IPS-15b (cell line): Measurements from ENCODE around the gene PPM1J.

ENCODE experiments used
- H3K27me3 ChIP-seq: one replicate; pipeline ENCODE4 v1.6.1; 2013; ENCODE audit warnings: low read length; ENCODE audit not compliant: control insufficient read depth, insufficient read depth
- H3K36me3 ChIP-seq: one replicate; pipeline ENCODE4 v1.6.1; 2013; ENCODE audit warnings: low read length; ENCODE audit not compliant: control insufficient read depth, insufficient read depth
- H3K4me1 ChIP-seq: one replicate; pipeline ENCODE4 v1.6.1; 2013; ENCODE audit warnings: mild to moderate bottlenecking, low read length; ENCODE audit not compliant: control insufficient read depth, insufficient read depth
- H3K4me3 ChIP-seq: one replicate; pipeline ENCODE4 v1.5.1; 2013; ENCODE audit warnings: low read depth, low read length
- H3K9ac ChIP-seq: one replicate; pipeline ENCODE4 v1.6.1; 2013; ENCODE audit warnings: low read depth, mild to moderate bottlenecking, low read length
- H3K9me3 ChIP-seq: one replicate; pipeline ENCODE4 v1.6.1; 2013; ENCODE audit warnings: mild to moderate bottlenecking, low read length; ENCODE audit not compliant: control insufficient read depth, insufficient read depth

Gene PPM1J

GRCh38 chr1:112689842-112690237 is 25.3 kb downstream of the PPM1J start:
- peaks cover 2% of the 10 kb centered on the region for H3K27me3 ChIP-seq
- no peak overlapping the region for H3K9ac ChIP-seq
- H3K4me1 ChIP-seq: no peaks in the 10 kb centered on the region
- peaks cover 11% of the 10 kb centered on the region for H3K36me3 ChIP-seq
- no peaks in the 10 kb centered on the region for H3K9me3 ChIP-seq
- no peak overlapping the region for H3K4me3 ChIP-seq

GRCh38 chr1:112689196-112689841 is 25.8 kb downstream of the PPM1J start:
- H3K9me3 ChIP-seq: no peaks in the 10 kb centered on the region
- H3K4me1 ChIP-seq: no peaks in the 10 kb centered on the region
- no peak overlapping the region for H3K4me3 ChIP-seq
- peaks cover 2% of the 10 kb centered on the region for H3K27me3 ChIP-seq
- H3K9ac ChIP-seq: no peak overlapping the region
- H3K36me3 ChIP-seq: peaks cover 7% of the 10 kb centered on the region

GRCh38 chr1:112688781-112689193 is 26.3 kb downstream of the PPM1J start:
- H3K36me3 ChIP-seq: peaks cover 5% of the 10 kb centered on the region
- H3K4me1 ChIP-seq: no peaks in the 10 kb centered on the region
- H3K9ac ChIP-seq: no peak overlapping the region
- H3K4me3 ChIP-seq: no peak overlapping the region
- no peaks in the 10 kb centered on the region for H3K9me3 ChIP-seq
- peaks cover 2% of the 10 kb centered on the region for H3K27me3 ChIP-seq

- Histone ChIP-seq H3K9ac (no peak overlapping the region), H3K27me3 (peaks cover 2% of the 10 kb centered on the region), H3K4me3 (no peak overlapping the region), H3K9me3 (no peaks in the 10 kb centered on the region), H3K36me3 (peaks cover 5% of the 10 kb centered on the region), H3K4me1 (no peaks in the 10 kb centered on the region)
Measured at GRCh38 chr1:112687785-112688496, 27.2 kb downstream of the PPM1J start.

- H3K36me3 ChIP-seq: no peaks in the 10 kb centered on the region
- no peaks in the 10 kb centered on the region for H3K4me1 ChIP-seq
- H3K27me3 ChIP-seq: peaks cover 2% of the 10 kb centered on the region
- H3K4me3 ChIP-seq: no peak overlapping the region
- no peak overlapping the region for H3K9ac ChIP-seq
- no peaks in the 10 kb centered on the region for H3K9me3 ChIP-seq
Measured at GRCh38 chr1:112687361-112687760, 27.8 kb downstream of the PPM1J start.

- H3K4me1 ChIP-seq: no peaks in the 10 kb centered on the region
- H3K36me3 ChIP-seq: no peaks in the 10 kb centered on the region
- no peaks in the 10 kb centered on the region for H3K9me3 ChIP-seq
- no peak overlapping the region for H3K4me3 ChIP-seq
- H3K27me3 ChIP-seq: peaks cover 2% of the 10 kb centered on the region
- H3K9ac ChIP-seq: no peak overlapping the region
Measured at GRCh38 chr1:112686835-112687234, 28.3 kb downstream of the PPM1J start.

- Histone ChIP-seq H3K9ac (no peak overlapping the region), H3K4me1 (no peaks in the 10 kb centered on the region), H3K36me3 (no peaks in the 10 kb centered on the region), H3K9me3 (no peaks in the 10 kb centered on the region), H3K27me3 (peaks cover 2% of the 10 kb centered on the region), H3K4me3 (no peak overlapping the region)
Measured at GRCh38 chr1:112686417-112686816, 28.7 kb downstream of the PPM1J start.

- no peak overlapping the region for H3K4me3 ChIP-seq
- H3K36me3 ChIP-seq: no peaks in the 10 kb centered on the region
- peaks cover 2% of the 10 kb centered on the region for H3K27me3 ChIP-seq
- no peaks in the 10 kb centered on the region for H3K4me1 ChIP-seq
- H3K9me3 ChIP-seq: no peaks in the 10 kb centered on the region
- H3K9ac ChIP-seq: no peak overlapping the region
Measured at GRCh38 chr1:112685913-112686312, 29.2 kb downstream of the PPM1J start.

GRCh38 chr1:112678605-112679004 is 36.5 kb downstream of the PPM1J start:
- Histone ChIP-seq H3K4me3 (no peak overlapping the region), H3K36me3 (no peaks in the 10 kb centered on the region), H3K27me3 (peaks cover 31% of the 10 kb centered on the region), H3K9me3 (no peaks in the 10 kb centered on the region), H3K4me1 (no peaks in the 10 kb centered on the region), H3K9ac (no peak overlapping the region)

GRCh38 chr1:112677501-112677900 is 37.6 kb downstream of the PPM1J start:
- Histone ChIP-seq H3K36me3 (no peaks in the 10 kb centered on the region), H3K4me3 (no peak overlapping the region), H3K27me3 (peaks cover 31% of the 10 kb centered on the region), H3K9ac (no peak overlapping the region), H3K9me3 (no peaks in the 10 kb centered on the region), H3K4me1 (peaks cover 5% of the 10 kb centered on the region)

- Histone ChIP-seq H3K4me3 (no peak overlapping the region), H3K9ac (no peak overlapping the region), H3K9me3 (no peaks in the 10 kb centered on the region), H3K4me1 (peaks cover 14% of the 10 kb centered on the region), H3K36me3 (no peaks in the 10 kb centered on the region), H3K27me3 (peaks cover 31% of the 10 kb centered on the region)
Measured at GRCh38 chr1:112676543-112676942, 38.6 kb downstream of the PPM1J start.

- H3K27me3 ChIP-seq: peaks cover 31% of the 10 kb centered on the region
- no peaks in the 10 kb centered on the region for H3K36me3 ChIP-seq
- peak overlapping the region; percentile 85 for H3K4me3 ChIP-seq
- peaks cover 16% of the 10 kb centered on the region for H3K4me1 ChIP-seq
- H3K9me3 ChIP-seq: no peaks in the 10 kb centered on the region
- peak overlapping the region; percentile 51 for H3K9ac ChIP-seq
Measured at GRCh38 chr1:112675728-112676381, 39.3 kb downstream of the PPM1J start.
